Panc1 (cell line): ENCODE data around the gene KPNA2. TPM values are rescaled to one million over a fixed set of nuclear protein-coding genes. Genes with fewer than 3 reads are reported as not detected.
"Not testable (repeated sequence)": the region's sequence is repeated elsewhere in the genome, so short reads cannot be mapped to it uniquely, and the experiment has no call there.

ENCODE experiments used
- ATAC-seq: fragments of 200-7000 bp; cut with Tn5 transposase; 2 replicates; pipeline ENCODE4 v1.9.1; 2020; ENCODE audit warnings: mild to moderate bottlenecking, moderate library complexity
- BruUV-seq: library from RNA; stranded (reverse); fragments of 400-500 nt; replicated peaks from 2 replicates; lab custom pipeline; 2021; lab: Mats Ljungman, UMichigan
- CTCF ChIA-PET: fragments of 300-600 bp; sonication (Branson Sonifier 250); formaldehyde crosslinking; loops from one replicate; lab custom pipeline; 2022; ENCODE audit warnings: antibody characterized with exemption; lab: Charles Lee
- POLR2A ChIA-PET: fragments of 300-600 bp; sonication (Branson Sonifier 250); formaldehyde crosslinking; loops from one replicate; lab custom pipeline; 2022; ENCODE audit warnings: antibody characterized with exemption; lab: Charles Lee
- DNase-seq: peaks from one replicate; pipeline ENCODE4 v3.0.0-alpha.2; 2010; ENCODE audit warnings: low read depth, low spot score
- H3K27ac ChIP-seq: 2 replicates; pipeline ENCODE4 v1.5.1; 2011; ENCODE audit warnings: mild to moderate bottlenecking, low read length, inconsistent platforms
- H3K27me3 ChIP-seq: fragments of 200-500 bp; sonication (Bioruptor generic); 2 replicates; pipeline ENCODE4 v1.6.0; 2014; ENCODE audit warnings: low read length, inconsistent platforms; ENCODE audit not compliant: control insufficient read depth, insufficient read depth
- H3K36me3 ChIP-seq: fragments of 200-500 bp; sonication (Bioruptor generic); 2 replicates; pipeline ENCODE4 v1.5.1; 2014; ENCODE audit warnings: inconsistent platforms, mild to moderate bottlenecking, low read length, moderate library complexity; ENCODE audit not compliant: control insufficient read depth, insufficient read depth
- H3K4me1 ChIP-seq: 2 replicates; pipeline ENCODE4 v1.5.1; 2011; ENCODE audit warnings: inconsistent platforms, mild to moderate bottlenecking, low read length, moderate library complexity; ENCODE audit not compliant: control insufficient read depth, insufficient read depth
- H3K4me3 ChIP-seq, 2 experiments: 2 replicates each; pipeline ENCODE4 v1.5.1; 2011 to 2012; ENCODE audit warnings: low read depth in 2 of 2, low read length in 2 of 2, mild to moderate bottlenecking in 2 of 2, inconsistent platforms in 1 of 2, moderate library complexity in 1 of 2
- H3K9me3 ChIP-seq: fragments of 200-500 bp; sonication (Bioruptor generic); 2 replicates; pipeline ENCODE4 v1.5.1; 2014; ENCODE audit warnings: low read depth, mild to moderate bottlenecking, inconsistent platforms, low read length, moderate library complexity; ENCODE audit not compliant: control insufficient read depth, insufficient read depth
- CTCF ChIP-seq: fragments of 450-650 bp; IDR thresholded peaks from 2 replicates; pipeline ENCODE4 v1.5.1; 2017; ENCODE audit warnings: mild to moderate bottlenecking
- POLR2AphosphoS5 ChIP-seq: IDR thresholded peaks from 2 replicates; pipeline ENCODE4 v1.6.1; 2012; ENCODE audit warnings: mild to moderate bottlenecking, low read depth, low read length, moderate library complexity
- REST ChIP-seq, 2 experiments: IDR thresholded peaks; 2 replicates each; pipeline ENCODE4 v1.6.1; 2011 to 2012; ENCODE audit warnings: low read depth in 2 of 2, control low read depth in 1 of 2, low read length in 1 of 2, mild to moderate bottlenecking in 1 of 2, moderate library complexity in 1 of 2; ENCODE audit not compliant: insufficient read depth in 1 of 2
- SIN3A ChIP-seq: IDR thresholded peaks from 2 replicates; pipeline ENCODE4 v1.6.1; 2012; ENCODE audit warnings: low read depth, mild to moderate bottlenecking, low read length, moderate library complexity, borderline replicate concordance; ENCODE audit not compliant: insufficient read depth
- TCF7L2 ChIP-seq: IDR thresholded peaks from 2 replicates; pipeline ENCODE4 v1.6.1; 2011; ENCODE audit warnings: mild to moderate bottlenecking, low read depth, low read length, inconsistent platforms
- in situ Hi-C: cut with HindIII; loops from 2 replicates; pipeline ENCODE4 v1.10.0; 2016; ENCODE audit warnings: low sequenced_read_pairs, low pct_unique_long_range_greater_than_20kb
- intact Hi-C: fragments of 100-400 bp; cut with micrococcal nuclease; formaldehyde crosslinking; loops from one replicate; pipeline ENCODE4 v1.10.0; 2022; ENCODE audit not compliant: unreplicated experiment
- total RNA-seq: library from RNA; stranded (reverse); gene quantifications from one replicate; pipeline ENCODE4 v1.2.1, GENCODE V29; 2021; ENCODE audit not compliant: unreplicated experiment

Gene KPNA2
- total RNA-seq, 1 experiment from 2014 or later: 177 TPM

- in situ Hi-C loops, H3K9me3 ChIP-seq, H3K36me3 ChIP-seq, POLR2A ChIA-PET, BruUV-seq, intact Hi-C loops, H3K27ac ChIP-seq, H3K4me3 ChIP-seq, H3K27me3 ChIP-seq, H3K4me1 ChIP-seq, CTCF ChIA-PET, DNase-seq, ATAC-seq: not testable (repeated sequence)
Measured at GRCh38 chr17:68068512-68068911, 33.0 kb downstream of the KPNA2 start.

- CTCF ChIA-PET, DNase-seq, H3K9me3 ChIP-seq, intact Hi-C loops, ATAC-seq, H3K36me3 ChIP-seq, H3K4me1 ChIP-seq, in situ Hi-C loops, H3K4me3 ChIP-seq, BruUV-seq, H3K27me3 ChIP-seq, H3K27ac ChIP-seq: not testable (repeated sequence)
- POLR2A ChIA-PET: interaction anchor here (0.5 kb wide), 1 partner anchor 25 kb away, joined by 3 read pairs; no protein-coding TSS in a partner anchor
Measured at GRCh38 chr17:68070582-68071444, 35.3 kb downstream of the KPNA2 start.

- TF ChIP-seq REST (IDR thresholded peaks at IDR 0.05; ENCODE audit: insufficient read depth in 1 of 2, low read depth in 2 of 2, low read length in 1 of 2): no peak
- no peak for TF ChIP-seq CTCF
- TF ChIP-seq POLR2AphosphoS5: no peak
- TF ChIP-seq TCF7L2: no peak
- no peak for TF ChIP-seq SIN3A
- no peak overlapping the region for H3K27ac ChIP-seq
- no peak overlapping the region for H3K4me3 ChIP-seq
- in situ Hi-C loops: no loop called here
- no peak for ATAC-seq
- no peaks in the 10 kb centered on the region for H3K9me3 ChIP-seq
- CTCF ChIA-PET: no interaction called here
- no peaks in the 10 kb centered on the region for H3K4me1 ChIP-seq
- intact Hi-C loops: no loop called here
- H3K27me3 ChIP-seq: no peaks in the 10 kb centered on the region
- BruUV-seq: no TSS peak
- no peaks in the 10 kb centered on the region for H3K36me3 ChIP-seq
- POLR2A ChIA-PET: no interaction called here
- DNase-seq: no peak
Measured at GRCh38 chr17:68074279-68074678, 38.7 kb downstream of the KPNA2 start.

- H3K27me3 ChIP-seq, DNase-seq, H3K9me3 ChIP-seq, H3K4me3 ChIP-seq, POLR2A ChIA-PET, BruUV-seq, intact Hi-C loops, CTCF ChIA-PET, H3K4me1 ChIP-seq, H3K27ac ChIP-seq, ATAC-seq, H3K36me3 ChIP-seq, in situ Hi-C loops: not testable (repeated sequence)
Measured at GRCh38 chr17:68075953-68076607, 40.5 kb downstream of the KPNA2 start.

GRCh38 chr17:68077498-68077897, 42.0 kb downstream of the KPNA2 start:
- H3K27ac ChIP-seq, H3K27me3 ChIP-seq, ATAC-seq, H3K4me1 ChIP-seq, in situ Hi-C loops, H3K9me3 ChIP-seq, intact Hi-C loops, H3K4me3 ChIP-seq, DNase-seq, H3K36me3 ChIP-seq, BruUV-seq, POLR2A ChIA-PET: not testable (repeated sequence)
- CTCF ChIA-PET: interaction anchor here (0.6 kb wide), 1 partner anchor 104 kb away, joined by 3 read pairs; no protein-coding TSS in a partner anchor
